ENCODE measurements around the gene MDFI.

GRCh38 chr6:41635365-41635764, 2.9 kb upstream of the MDFI start:
- TF ChIP-seq ISL1 (CRISPR knock-in tag; IDR thresholded peaks at IDR 0.05) (no peak), ARNTL (CRISPR knock-in tag; IDR thresholded peaks at IDR 0.05; ENCODE audit: borderline replicate concordance, low read depth) (no peak), ZNF8 (CRISPR knock-in tag; IDR thresholded peaks at IDR 0.05) (no peak), SNAI2 (CRISPR knock-in tag; IDR thresholded peaks at IDR 0.05) (no peak), POU6F1 (CRISPR knock-in tag; IDR thresholded peaks at IDR 0.05; ENCODE audit: borderline replicate concordance, low read depth) (no peak), PATZ1 (CRISPR knock-in tag; IDR thresholded peaks at IDR 0.05; ENCODE audit: borderline replicate concordance) (no peak), PPARA (CRISPR knock-in tag; IDR thresholded peaks at IDR 0.05; ENCODE audit: borderline replicate concordance) (no peak), TCF4 (CRISPR knock-in tag; IDR thresholded peaks at IDR 0.05; ENCODE audit: borderline replicate concordance) (no peak), RARB (CRISPR knock-in tag; IDR thresholded peaks at IDR 0.05) (no peak)
- TF ChIP-seq, protein P1, sequence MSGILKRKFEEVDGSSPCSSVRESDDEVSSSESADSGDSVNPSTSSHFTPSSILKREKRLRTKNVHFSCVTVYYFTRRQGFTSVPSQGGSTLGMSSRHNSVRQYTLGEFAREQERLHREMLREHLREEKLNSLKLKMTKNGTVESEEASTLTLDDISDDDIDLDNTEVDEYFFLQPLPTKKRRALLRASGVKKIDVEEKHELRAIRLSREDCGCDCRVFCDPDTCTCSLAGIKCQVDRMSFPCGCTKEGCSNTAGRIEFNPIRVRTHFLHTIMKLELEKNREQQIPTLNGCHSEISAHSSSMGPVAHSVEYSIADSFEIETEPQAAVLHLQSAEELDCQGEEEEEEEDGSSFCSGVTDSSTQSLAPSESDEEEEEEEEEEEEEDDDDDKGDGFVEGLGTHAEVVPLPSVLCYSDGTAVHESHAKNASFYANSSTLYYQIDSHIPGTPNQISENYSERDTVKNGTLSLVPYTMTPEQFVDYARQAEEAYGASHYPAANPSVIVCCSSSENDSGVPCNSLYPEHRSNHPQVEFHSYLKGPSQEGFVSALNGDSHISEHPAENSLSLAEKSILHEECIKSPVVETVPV (CRISPR knock-in tag; IDR thresholded peaks at IDR 0.05) = no peak
